ENCODE data around the gene CARMIL1. TPM values are rescaled to one million over a fixed set of nuclear protein-coding genes. Genes with fewer than 3 reads are reported as not detected.
"Not testable (repeated sequence)": the region's sequence is repeated elsewhere in the genome, so short reads cannot be mapped to it uniquely, and the experiment has no call there.

The CARMIL1 gene
- total RNA-seq, 1 donor from 2014 or later = 14.5 TPM

GRCh38 chr6:25436760-25437159, 157.6 kb downstream of the CARMIL1 start:
- H3K36me3 Mint-ChIP-seq (ENCODE audit: low read depth) = no peaks in the 10 kb centered on the region
- no peak for TF ChIP-seq CTCF (IDR thresholded peaks at IDR 0.05)
- H3K9me3 Mint-ChIP-seq (ENCODE audit: low read depth) = no peaks in the 10 kb centered on the region
- H3K4me1 Mint-ChIP-seq (ENCODE audit: low read depth) = peaks cover 9% of the 10 kb centered on the region
- no peak overlapping the region for H3K4me3 Mint-ChIP-seq (ENCODE audit: unreplicated experiment)
- no peaks in the 10 kb centered on the region for H3K27me3 Mint-ChIP-seq (ENCODE audit: low read depth)
- DNase-seq (ENCODE audit: low spot score) = no peak
- no peak overlapping the region for H3K27ac Mint-ChIP-seq (ENCODE audit: unreplicated experiment)

- no peak for DNase-seq (ENCODE audit: low spot score)
- Mint-ChIP-seq H3K4me1 (ENCODE audit: low read depth) (peaks cover 19% of the 10 kb centered on the region), H3K9me3 (ENCODE audit: low read depth) (no peaks in the 10 kb centered on the region), H3K27ac (ENCODE audit: unreplicated experiment) (no peak overlapping the region), H3K4me3 (ENCODE audit: unreplicated experiment) (no peak overlapping the region), H3K36me3 (ENCODE audit: low read depth) (no peaks in the 10 kb centered on the region), H3K27me3 (ENCODE audit: low read depth) (no peaks in the 10 kb centered on the region)
- TF ChIP-seq CTCF (IDR thresholded peaks at IDR 0.05) = no peak
These were observed 160.2 kb downstream of the CARMIL1 start for GRCh38 chr6:25439368-25439767.

- H3K27ac Mint-ChIP-seq (ENCODE audit: unreplicated experiment) = no peak overlapping the region
- no peak for TF ChIP-seq CTCF (IDR thresholded peaks at IDR 0.05)
- H3K27me3 Mint-ChIP-seq (ENCODE audit: low read depth) = no peaks in the 10 kb centered on the region
- H3K4me1 Mint-ChIP-seq (ENCODE audit: low read depth) = peaks cover 22% of the 10 kb centered on the region
- H3K4me3 Mint-ChIP-seq (ENCODE audit: unreplicated experiment) = no peak overlapping the region
- no peak for DNase-seq (ENCODE audit: low spot score)
- peaks cover 13% of the 10 kb centered on the region for H3K9me3 Mint-ChIP-seq (ENCODE audit: low read depth)
- peaks cover 11% of the 10 kb centered on the region for H3K36me3 Mint-ChIP-seq (ENCODE audit: low read depth)
These were observed 162.6 kb downstream of the CARMIL1 start for GRCh38 chr6:25441663-25442270.

GRCh38 chr6:25442898-25443297, 163.7 kb downstream of the CARMIL1 start:
- H3K9me3 Mint-ChIP-seq (ENCODE audit: low read depth) = peaks cover 13% of the 10 kb centered on the region
- H3K27me3 Mint-ChIP-seq (ENCODE audit: low read depth) = no peaks in the 10 kb centered on the region
- peaks cover 11% of the 10 kb centered on the region for H3K36me3 Mint-ChIP-seq (ENCODE audit: low read depth)
- H3K27ac Mint-ChIP-seq (ENCODE audit: unreplicated experiment) = peak overlapping the region; percentile 30
- no peak for TF ChIP-seq CTCF (IDR thresholded peaks at IDR 0.05)
- no peak for DNase-seq (ENCODE audit: low spot score)
- peaks cover 34% of the 10 kb centered on the region for H3K4me1 Mint-ChIP-seq (ENCODE audit: low read depth)
- H3K4me3 Mint-ChIP-seq (ENCODE audit: unreplicated experiment) = no peak overlapping the region

GRCh38 chr6:25444521-25444920, 165.3 kb downstream of the CARMIL1 start:
- Mint-ChIP-seq H3K36me3 (ENCODE audit: low read depth) (peaks cover 11% of the 10 kb centered on the region), H3K4me1 (ENCODE audit: low read depth) (peaks cover 46% of the 10 kb centered on the region), H3K9me3 (ENCODE audit: low read depth) (peaks cover 13% of the 10 kb centered on the region)
- H3K27ac Mint-ChIP-seq (ENCODE audit: unreplicated experiment); DNase-seq (ENCODE audit: low spot score); H3K4me3 Mint-ChIP-seq (ENCODE audit: unreplicated experiment); H3K27me3 Mint-ChIP-seq (ENCODE audit: low read depth): not testable (repeated sequence)

Measured in chondrocyte (in vitro differentiated cells).